ENCODE results near the gene RFPL2.

Gene RFPL2

DNA sequence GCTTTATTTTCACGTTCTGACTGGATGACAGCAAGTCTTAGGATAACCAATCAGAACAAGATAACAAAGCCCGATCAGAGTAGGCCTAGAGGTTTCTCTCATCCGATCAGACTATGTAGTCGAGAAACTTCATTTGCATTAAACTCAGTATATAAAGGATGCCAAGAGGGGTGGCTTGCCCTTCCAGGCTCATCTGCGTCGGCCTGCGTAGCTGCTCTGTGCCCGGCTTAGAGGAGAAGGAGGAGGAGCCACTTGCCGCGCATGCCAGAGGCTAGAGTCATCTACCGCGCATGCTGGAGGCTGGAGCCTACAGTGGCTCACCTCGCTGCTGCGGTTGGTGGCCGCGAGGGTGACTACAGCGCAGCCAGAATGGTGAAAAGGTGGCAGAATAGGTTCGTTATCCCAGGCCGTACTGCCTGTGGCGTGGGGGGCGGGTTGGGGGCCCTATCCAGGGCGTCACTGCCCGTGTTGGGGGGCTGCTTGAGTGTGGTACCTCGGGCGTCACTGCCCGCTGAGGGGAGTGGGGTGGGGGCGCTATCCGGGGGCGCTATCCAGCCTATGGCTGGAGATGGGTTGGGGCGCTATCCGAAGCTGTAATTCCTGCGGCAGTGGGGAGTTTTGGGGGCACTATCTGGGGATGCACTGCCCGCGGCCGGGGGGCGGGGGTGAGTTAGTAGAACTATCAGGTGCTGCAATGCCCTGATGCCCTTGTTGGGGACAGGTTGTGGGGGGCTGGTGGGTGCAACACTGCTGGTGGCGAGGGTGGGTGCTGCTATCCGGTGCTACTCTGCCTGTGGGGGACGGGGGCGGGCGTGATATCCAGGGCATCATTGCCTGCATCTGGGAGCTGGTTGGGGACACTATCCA is at the start of gene RFPL2:
TSS of gene RFPL2 (minus strand) at position 218 of the 867 bp plus-strand sequence. CDS start 2,622 bp downstream, outside the sequence.
- DNase-seq (ENCODE audit: low read depth), result no peak

- no peak for DNase-seq (ENCODE audit: low read depth)
Measured at GRCh38 chr22:32249231-32249630, 44.4 kb upstream of the RFPL2 start.

DNA sequence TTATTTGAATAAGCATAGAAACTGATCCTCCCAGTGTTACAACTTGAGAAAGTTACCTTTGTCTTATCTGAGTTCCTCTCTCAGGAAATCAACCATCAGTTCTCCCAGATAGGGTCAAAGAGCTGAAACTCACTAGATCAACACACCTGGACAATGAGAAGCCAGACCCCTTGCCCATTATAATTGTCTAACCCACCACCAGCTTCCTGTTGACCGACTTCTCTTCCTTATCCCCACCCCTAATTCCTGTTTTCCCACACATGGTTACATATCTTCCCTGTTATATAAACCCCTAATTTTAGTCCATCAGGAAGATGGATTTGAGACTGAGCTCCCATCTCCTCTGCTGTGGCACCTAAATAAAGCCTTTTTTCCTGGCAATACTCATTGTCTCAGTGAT is 43.4 kb upstream of the RFPL2 start:
- no peak for DNase-seq (ENCODE audit: low read depth)

DNA sequence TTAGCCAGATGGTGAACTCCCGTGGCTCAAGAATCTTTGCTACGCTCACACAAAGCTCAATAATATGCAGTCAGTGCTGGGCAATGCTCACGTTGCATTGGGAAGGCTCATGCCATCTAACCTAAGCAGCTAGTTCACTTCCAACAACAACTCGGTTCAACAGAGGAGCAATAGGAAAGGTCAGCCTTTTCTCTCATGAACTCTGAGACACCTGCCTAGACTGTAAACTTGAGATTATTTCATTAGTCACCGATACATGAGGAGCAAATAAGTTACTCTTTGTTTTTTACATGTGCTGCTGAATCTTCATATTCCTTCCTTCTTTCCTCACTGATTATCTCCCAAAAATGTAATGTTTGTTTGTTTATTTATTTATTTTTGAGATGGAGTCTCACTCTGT is 41.3 kb upstream of the RFPL2 start:
- no peak for DNase-seq (ENCODE audit: low read depth)

DNA sequence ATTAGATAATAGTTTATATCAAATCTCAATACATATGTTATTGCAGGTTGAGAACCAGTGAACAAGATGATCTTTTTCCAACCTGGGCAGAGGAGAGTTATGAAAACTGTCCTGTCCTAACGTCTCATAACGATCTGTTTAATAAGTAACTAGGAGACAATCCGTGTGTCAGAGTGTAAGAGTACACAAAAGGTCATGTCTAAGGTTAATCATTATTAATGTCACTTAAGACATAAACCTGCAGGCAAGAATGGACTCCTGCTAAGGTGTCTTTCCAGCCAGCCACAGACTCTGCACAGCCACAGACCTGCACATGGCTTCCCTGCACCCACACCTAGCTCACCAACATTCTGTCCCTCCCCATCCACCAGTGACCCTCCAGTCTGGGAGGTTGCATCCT is 40.2 kb upstream of the RFPL2 start:
- DNase-seq (ENCODE audit: low read depth), result no peak

DNA sequence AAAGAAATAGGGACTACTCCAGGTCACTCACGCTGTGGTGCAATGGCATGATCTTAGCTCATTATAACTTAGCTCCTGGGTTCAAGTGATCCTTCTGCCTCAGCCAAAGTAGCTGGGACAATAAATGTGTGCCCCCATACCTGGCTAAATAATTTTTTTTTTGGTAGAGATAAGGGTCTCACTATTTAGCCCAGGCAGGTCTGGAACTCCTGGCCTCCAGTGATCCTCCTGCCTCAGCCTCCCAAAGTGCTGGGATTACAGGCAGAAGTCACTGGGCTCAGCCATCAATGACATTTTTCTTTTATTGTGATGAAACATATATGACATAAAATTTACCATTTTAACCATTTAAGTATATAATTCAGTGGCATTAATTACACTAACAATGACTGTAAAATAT is 39.7 kb upstream of the RFPL2 start:
- DNase-seq (ENCODE audit: low read depth), result no peak

GRCh38 chr22:32240461-32240860 is 35.6 kb upstream of the RFPL2 start:
- DNase-seq (ENCODE audit: low read depth), result no peak

- DNase-seq (ENCODE audit: low read depth), result no peak
Measured at GRCh38 chr22:32237906-32238305, 33.0 kb upstream of the RFPL2 start.

- no peak for DNase-seq (ENCODE audit: low read depth)
Measured at GRCh38 chr22:32236970-32237369, 32.1 kb upstream of the RFPL2 start.

GRCh38 chr22:32233091-32233490 is 28.2 kb upstream of the RFPL2 start:
- no peak for DNase-seq (ENCODE audit: low read depth)

DNA sequence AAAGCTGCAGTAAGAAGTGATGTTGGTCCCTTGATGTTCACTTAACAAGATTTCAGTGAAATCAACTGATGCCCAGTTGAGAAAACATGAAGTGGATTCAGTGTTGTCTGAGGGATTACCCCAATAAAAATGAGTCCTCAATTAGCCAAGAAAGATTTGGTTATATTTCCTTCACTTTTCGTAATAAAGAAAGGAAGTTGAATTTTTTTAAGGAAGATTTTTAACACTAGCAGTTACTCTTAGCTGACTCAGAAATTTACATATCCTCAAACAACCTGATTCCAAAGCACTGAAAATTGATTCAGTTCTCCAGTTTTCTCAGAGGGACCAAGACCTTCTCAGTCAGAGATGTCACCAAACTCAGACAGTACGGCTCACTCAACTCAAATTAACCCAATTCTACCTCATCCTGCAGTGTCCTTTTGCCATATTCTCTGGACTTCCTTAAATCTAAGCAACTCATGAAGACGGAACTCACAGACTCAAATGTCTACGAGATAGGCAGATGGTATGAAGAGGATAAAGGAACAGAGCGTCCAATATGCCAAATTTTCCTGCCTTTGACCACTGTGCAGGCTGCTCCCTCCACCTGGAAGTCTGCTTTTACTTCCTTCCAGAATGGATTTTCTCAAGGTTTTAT is 27.4 kb upstream of the RFPL2 start:
- DNase-seq (ENCODE audit: low read depth), result no peak

- no peak for DNase-seq (ENCODE audit: low read depth)
Measured at GRCh38 chr22:32226326-32227104, 21.6 kb upstream of the RFPL2 start.

DNA sequence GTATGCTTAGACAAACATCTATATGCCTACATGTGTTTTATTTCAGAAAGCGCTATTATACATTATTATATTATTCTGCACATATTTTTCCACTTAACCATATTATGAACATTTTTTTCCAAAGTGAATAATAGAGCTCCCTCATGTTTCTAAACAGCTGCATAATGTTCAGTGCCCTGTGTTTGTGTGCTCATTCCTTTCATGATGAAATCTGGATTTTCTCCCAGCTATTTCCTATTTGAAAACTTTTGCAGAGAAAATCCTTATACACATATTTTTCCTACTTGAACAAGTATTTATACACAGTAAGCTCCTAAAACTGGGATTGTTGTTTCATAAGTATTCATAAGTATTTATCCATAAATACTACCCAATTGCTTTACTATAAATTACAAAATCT is 18.1 kb upstream of the RFPL2 start:
- DNase-seq (ENCODE audit: low read depth), result no peak

- DNase-seq (ENCODE audit: low read depth), result no peak
Measured at GRCh38 chr22:32219026-32219425, 14.2 kb upstream of the RFPL2 start.

DNA sequence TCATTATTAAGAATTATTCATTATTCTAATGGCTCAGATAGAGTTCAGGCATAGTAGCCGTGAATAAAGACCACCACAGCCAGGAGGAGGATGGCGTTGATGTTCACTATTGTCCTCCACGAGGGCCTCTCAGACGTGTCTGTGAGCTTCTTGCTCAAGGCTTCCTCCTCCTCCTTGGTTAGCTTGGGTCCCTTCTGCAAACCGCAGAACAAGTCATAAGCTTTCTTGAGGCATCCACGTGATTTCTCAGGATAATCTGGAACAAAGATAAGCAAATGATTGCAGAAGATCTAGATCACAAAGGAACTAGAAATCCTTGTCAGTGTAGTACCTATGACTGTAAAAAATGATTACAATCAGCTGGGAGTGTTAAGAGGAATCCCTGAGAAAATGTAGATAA is 13.6 kb upstream of the RFPL2 start:
- DNase-seq (ENCODE audit: low read depth), result no peak

DNA sequence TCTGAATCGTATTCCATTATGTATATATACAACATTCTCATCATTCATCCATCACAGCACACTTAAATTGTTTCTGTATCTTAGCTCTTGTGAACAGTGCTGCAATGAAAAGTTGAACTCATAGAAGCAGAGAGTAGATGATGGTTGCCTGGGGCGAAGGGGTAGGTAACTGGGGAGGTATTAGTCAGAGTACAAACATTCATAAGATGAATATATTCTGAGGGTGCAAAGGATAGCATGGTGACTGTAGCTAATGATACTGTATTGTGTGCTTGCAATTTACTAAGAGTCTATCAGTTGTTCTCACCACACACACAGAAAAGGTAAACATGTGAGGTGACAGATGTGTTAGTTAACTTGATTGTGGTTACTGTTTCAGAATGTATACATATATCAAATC is 12.6 kb upstream of the RFPL2 start:
- no peak for DNase-seq (ENCODE audit: low read depth)

DNA sequence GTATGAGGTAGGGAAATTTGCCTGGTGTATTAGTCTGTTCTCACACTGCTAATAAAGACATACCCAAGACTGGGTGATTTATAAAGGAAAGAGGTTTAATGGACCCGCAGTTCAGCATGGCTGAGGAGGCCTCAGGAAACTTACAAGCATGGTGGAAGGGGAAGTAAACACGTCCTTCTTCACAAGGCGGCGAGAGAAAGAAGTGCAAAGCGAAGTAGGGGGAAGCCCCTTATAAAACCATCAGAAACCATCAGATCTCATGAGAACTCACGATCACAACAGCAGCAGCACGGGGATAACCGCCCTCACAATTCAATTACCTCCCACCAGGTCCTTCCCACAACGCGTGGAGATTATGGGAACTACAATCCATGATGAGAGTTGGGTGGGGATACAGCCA is 12.0 kb upstream of the RFPL2 start:
- DNase-seq (ENCODE audit: low read depth), result no peak

- DNase-seq (ENCODE audit: low read depth), result no peak
Measured at GRCh38 chr22:32211011-32211410, 6.1 kb upstream of the RFPL2 start.

DNA sequence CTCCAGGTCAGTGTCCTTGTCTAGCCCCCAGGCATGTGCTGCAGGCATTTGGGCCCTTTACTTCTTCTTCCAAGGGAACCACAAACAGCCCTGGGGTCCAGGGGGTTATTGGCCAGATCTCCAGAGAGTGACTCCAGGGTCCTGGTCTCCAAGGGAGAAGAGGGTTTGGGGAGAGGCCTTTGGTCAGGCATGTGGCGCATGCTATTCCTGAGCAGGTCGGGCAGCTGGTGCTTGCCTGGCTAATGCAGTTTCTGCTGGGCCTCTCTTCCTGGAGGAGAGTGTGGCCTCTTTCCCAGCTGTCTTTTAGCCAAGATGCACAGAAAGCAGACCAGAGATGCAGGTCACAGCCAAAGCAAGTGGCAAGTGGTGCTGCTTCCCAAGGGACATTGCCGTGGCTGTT is 3.8 kb upstream of the RFPL2 start:
- no peak for DNase-seq (ENCODE audit: low read depth)

GRCh38 chr22:32207971-32208480 is 3.2 kb upstream of the RFPL2 start:
- no peak for DNase-seq (ENCODE audit: low read depth)

GRCh38 chr22:32206774-32207758 is 2.2 kb upstream of the RFPL2 start:
- DNase-seq (ENCODE audit: low read depth), result no peak
